ENCODE measurements around the gene DGKB. TPM values are rescaled to one million over a fixed set of nuclear protein-coding genes. Genes with fewer than 3 reads are reported as not detected.

Gene DGKB
- total and polyA plus RNA-seq, 2 donors from 2014 or later: 0.26 to 1.5 TPM

DNA sequence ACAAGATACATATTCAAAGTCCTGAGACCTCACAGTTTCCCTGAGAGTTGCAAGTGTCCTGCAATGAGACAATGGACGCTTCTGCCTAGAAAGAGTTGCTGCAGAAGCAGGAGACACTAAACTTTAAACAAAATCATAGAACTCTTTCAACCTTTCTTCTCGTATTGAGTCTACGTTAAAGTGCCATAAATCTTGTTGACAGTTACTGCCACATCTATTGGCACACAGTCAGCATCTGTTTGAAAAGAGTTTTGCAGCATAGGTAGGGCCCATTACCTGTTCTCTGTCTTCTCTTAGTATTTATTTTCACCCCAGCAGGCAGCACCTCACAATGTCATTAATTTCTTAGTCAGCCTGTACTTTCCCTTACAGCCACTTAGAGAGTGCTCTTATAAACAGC, 577.8 kb downstream of the DGKB start:
- no peak overlapping the region for H3K4me3 ChIP-seq (ENCODE audit: low read length in 3 of 3)
- H3K9ac ChIP-seq (ENCODE audit: low read length in 3 of 3): no peak overlapping the region
- H3K27ac ChIP-seq (ENCODE audit: low read depth in 2 of 2, low read length in 2 of 2): no peak overlapping the region
- no peaks in the 10 kb centered on the region for H3K36me3 ChIP-seq (ENCODE audit: control insufficient read depth in 2 of 3, insufficient read depth in 3 of 3, low read length in 3 of 3)
- H3K9me3 ChIP-seq (ENCODE audit: control insufficient read depth in 2 of 3, insufficient read depth in 1 of 3, low read length in 3 of 3): peaks cover 0 to 6% (median 0%) of the 10 kb centered on the region in 3 donors
- no peaks in the 10 kb centered on the region for H3K4me1 ChIP-seq (ENCODE audit: control insufficient read depth in 2 of 3, insufficient read depth in 2 of 3, low read depth in 1 of 3, low read length in 3 of 3)
- TF ChIP-seq, protein P1, sequence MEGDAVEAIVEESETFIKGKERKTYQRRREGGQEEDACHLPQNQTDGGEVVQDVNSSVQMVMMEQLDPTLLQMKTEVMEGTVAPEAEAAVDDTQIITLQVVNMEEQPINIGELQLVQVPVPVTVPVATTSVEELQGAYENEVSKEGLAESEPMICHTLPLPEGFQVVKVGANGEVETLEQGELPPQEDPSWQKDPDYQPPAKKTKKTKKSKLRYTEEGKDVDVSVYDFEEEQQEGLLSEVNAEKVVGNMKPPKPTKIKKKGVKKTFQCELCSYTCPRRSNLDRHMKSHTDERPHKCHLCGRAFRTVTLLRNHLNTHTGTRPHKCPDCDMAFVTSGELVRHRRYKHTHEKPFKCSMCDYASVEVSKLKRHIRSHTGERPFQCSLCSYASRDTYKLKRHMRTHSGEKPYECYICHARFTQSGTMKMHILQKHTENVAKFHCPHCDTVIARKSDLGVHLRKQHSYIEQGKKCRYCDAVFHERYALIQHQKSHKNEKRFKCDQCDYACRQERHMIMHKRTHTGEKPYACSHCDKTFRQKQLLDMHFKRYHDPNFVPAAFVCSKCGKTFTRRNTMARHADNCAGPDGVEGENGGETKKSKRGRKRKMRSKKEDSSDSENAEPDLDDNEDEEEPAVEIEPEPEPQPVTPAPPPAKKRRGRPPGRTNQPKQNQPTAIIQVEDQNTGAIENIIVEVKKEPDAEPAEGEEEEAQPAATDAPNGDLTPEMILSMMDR (IDR thresholded peaks at IDR 0.05; ENCODE audit: borderline replicate concordance, extremely low read depth, insufficient read depth): no peak
- H3K27me3 ChIP-seq (ENCODE audit: control insufficient read depth, insufficient read depth, low read length): no peaks in the 10 kb centered on the region
- DNase-seq: no peak
- intact Hi-C loops (cut with DNase I): no loop called here
- no peak for FAIRE-seq

DNA sequence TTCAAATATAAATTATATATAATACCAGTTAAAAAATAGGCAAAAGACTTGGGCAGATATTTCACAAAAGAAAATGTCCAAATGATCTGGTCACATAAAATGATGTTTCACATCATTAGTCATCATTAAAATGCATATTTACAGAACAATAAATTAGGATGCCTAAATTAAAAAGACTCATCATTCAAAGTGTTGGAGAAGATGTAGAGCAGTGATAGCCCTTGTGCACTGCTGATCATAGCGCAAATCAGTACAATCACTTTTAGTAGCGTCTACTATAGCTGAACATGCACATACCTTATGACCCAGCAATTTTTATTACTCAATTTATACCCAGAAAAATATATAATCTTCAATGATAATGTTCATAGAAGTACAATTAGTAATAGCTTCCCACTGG, 579.8 kb downstream of the DGKB start:
- no peak for DNase-seq
- intact Hi-C loops (cut with DNase I): no loop called here
- TF ChIP-seq, protein P1 (IDR thresholded peaks at IDR 0.05; ENCODE audit: borderline replicate concordance, extremely low read depth, insufficient read depth): no peak
- Histone ChIP-seq H3K27me3 (ENCODE audit: control insufficient read depth, insufficient read depth, low read length) (no peaks in the 10 kb centered on the region), H3K36me3 (ENCODE audit: control insufficient read depth in 2 of 3, insufficient read depth in 3 of 3, low read length in 3 of 3) (no peaks in the 10 kb centered on the region), H3K4me1 (ENCODE audit: control insufficient read depth in 2 of 3, insufficient read depth in 2 of 3, low read depth in 1 of 3, low read length in 3 of 3) (no peaks in the 10 kb centered on the region), H3K9me3 (ENCODE audit: control insufficient read depth in 2 of 3, insufficient read depth in 1 of 3, low read length in 3 of 3) (peaks cover 0 to 6% (median 0%) of the 10 kb centered on the region in 3 donors), H3K27ac (ENCODE audit: low read depth in 2 of 2, low read length in 2 of 2) (no peak overlapping the region), H3K4me3 (ENCODE audit: low read length in 3 of 3) (no peak overlapping the region), H3K9ac (ENCODE audit: low read length in 3 of 3) (no peak overlapping the region)
- no peak for FAIRE-seq

DNA sequence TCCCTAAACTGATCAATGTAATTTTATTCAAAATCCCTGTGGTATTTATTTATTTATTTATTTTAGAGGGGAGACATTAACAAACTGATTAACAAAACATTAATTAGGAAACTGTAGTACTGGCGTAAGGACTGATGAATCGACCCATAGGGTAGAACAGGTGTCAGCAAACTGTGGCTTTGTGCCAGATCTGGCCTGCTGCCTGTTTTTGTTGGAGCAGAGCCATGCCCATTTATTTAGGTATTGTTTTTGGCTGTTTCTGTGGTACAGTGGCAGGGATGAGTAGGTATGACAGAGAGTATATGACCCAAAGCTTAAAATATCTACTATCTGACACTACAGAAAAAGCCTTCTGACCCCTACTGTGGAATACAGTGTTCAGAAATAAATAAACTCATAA, 580.6 kb downstream of the DGKB start:
- H3K27me3 ChIP-seq (ENCODE audit: control insufficient read depth, insufficient read depth, low read length): no peaks in the 10 kb centered on the region
- intact Hi-C loops (cut with DNase I): no loop called here
- no peaks in the 10 kb centered on the region for H3K4me1 ChIP-seq (ENCODE audit: control insufficient read depth in 2 of 3, insufficient read depth in 2 of 3, low read depth in 1 of 3, low read length in 3 of 3)
- FAIRE-seq (no peak), DNase-seq (no peak)
- no peak overlapping the region for H3K4me3 ChIP-seq (ENCODE audit: low read length in 3 of 3)
- peaks cover 0 to 6% (median 0%) of the 10 kb centered on the region in 3 donors for H3K9me3 ChIP-seq (ENCODE audit: control insufficient read depth in 2 of 3, insufficient read depth in 1 of 3, low read length in 3 of 3)
- TF ChIP-seq, protein P1 (IDR thresholded peaks at IDR 0.05; ENCODE audit: borderline replicate concordance, extremely low read depth, insufficient read depth): no peak
- H3K9ac ChIP-seq (ENCODE audit: low read length in 3 of 3): no peak overlapping the region
- no peak overlapping the region for H3K27ac ChIP-seq (ENCODE audit: low read depth in 2 of 2, low read length in 2 of 2)
- H3K36me3 ChIP-seq (ENCODE audit: control insufficient read depth in 2 of 3, insufficient read depth in 3 of 3, low read length in 3 of 3): no peaks in the 10 kb centered on the region

DNA sequence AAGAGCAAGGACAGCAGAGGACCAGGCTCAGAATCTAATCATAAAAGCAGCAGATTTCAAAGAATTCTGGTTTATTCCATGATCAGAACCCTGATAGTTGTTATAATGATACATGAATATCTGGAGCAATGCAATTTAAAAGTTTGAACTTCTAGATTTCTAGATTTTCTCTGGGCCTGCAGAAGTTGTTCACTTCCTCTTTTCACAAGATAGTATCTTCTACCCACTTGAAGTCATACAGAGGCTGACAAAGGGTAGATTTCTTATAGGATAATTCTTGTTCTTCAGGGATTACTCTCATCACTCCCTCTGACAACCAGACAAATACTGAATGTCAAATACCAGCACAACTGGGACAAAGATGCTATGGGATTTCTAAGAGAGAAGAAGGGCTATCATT, 593.1 kb downstream of the DGKB start:
- Histone ChIP-seq H3K27ac (ENCODE audit: low read depth in 2 of 2, low read length in 2 of 2) (no peak overlapping the region), H3K9ac (ENCODE audit: low read length in 3 of 3) (no peak overlapping the region)

More for the DNA sequence above, 593.1 kb downstream of the DGKB start:
- Histone ChIP-seq H3K36me3 (ENCODE audit: control insufficient read depth in 2 of 3, insufficient read depth in 3 of 3, low read length in 3 of 3) (no peaks in the 10 kb centered on the region), H3K4me1 (ENCODE audit: control insufficient read depth in 2 of 3, insufficient read depth in 2 of 3, low read depth in 1 of 3, low read length in 3 of 3) (no peaks in the 10 kb centered on the region), H3K9me3 (ENCODE audit: control insufficient read depth in 2 of 3, insufficient read depth in 1 of 3, low read length in 3 of 3) (no peaks in the 10 kb centered on the region), H3K27me3 (ENCODE audit: control insufficient read depth, insufficient read depth, low read length) (no peaks in the 10 kb centered on the region), H3K4me3 (ENCODE audit: low read length in 3 of 3) (no peak overlapping the region)
- no peak for FAIRE-seq
- TF ChIP-seq, protein P1 (IDR thresholded peaks at IDR 0.05; ENCODE audit: borderline replicate concordance, extremely low read depth, insufficient read depth): no peak
- no peak for DNase-seq
- intact Hi-C loops (cut with DNase I): no loop called here

Measured in kidney (tissue), 14 donors.